ENCODE data around the gene GFOD1.
"Not testable (repeated sequence)": the region's sequence is repeated elsewhere in the genome, so short reads cannot be mapped to it uniquely, and the experiment has no call there.

Gene GFOD1

DNA sequence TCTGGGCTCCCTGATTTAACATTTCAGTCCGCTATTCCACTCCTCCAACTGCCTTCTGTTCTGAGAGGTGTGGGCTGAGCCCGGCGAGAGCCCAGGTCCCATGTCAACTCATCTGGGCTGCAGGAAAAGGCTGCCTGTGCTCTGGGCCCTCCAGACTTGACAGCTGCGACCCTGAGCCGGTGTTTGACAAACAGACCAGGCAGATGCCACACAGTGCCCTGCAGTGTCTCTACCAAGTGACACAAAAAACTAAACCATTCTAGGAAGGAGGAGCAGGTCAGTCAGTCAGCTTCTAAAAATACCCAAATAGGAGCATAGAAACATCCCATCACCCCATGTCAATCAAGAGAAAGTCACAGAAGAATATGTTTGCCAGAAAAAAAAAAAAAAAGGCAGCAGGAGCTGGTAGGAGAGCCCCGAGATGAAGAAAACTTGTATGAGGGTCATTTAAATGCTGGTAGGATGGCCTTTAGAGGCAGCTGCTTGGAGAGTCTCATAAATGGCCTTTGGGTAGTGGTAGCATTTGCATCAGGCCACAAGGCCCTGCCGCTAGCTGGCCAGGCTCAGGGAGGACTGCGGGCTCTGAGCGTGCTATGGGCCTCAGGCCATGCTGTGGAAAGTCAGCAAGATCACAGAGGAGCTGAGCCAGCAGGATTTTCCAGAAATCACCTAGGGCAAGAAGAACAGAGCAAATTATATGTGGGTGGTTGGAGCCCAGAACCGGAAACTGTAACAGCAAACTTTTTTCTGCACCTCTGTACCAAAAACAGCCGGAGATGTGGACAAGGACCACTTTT is 36.6 kb upstream of the GFOD1 start:
- no peak for TF ChIP-seq POLR2A (IDR thresholded peaks at IDR 0.05; ENCODE audit: low read depth, low read length)
- DNase-seq (ENCODE audit: insufficient read length, low spot score): no peak
- no peak for FAIRE-seq

DNA sequence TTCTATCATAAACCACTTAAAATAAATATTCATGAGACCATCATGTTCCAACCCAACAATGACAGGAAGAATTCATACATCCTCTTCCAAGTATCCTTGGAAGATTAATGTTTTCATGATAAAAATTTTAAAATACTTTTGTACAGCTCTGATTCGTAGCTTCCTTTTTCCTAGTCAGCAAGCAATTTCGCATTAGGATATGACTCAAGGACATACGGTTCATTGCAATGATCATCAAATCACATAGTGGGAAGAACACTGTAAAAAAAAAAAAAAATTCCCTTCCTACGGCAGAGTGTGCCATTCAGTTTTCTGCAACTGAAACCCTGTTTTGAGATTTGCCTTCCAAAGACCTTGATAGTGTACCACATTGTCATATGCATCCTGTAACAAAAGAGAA is 35.3 kb upstream of the GFOD1 start:
- no peak for TF ChIP-seq POLR2A (IDR thresholded peaks at IDR 0.05; ENCODE audit: low read depth, low read length)
- FAIRE-seq: no peak
- no peak for DNase-seq (ENCODE audit: insufficient read length, low spot score)

DNA sequence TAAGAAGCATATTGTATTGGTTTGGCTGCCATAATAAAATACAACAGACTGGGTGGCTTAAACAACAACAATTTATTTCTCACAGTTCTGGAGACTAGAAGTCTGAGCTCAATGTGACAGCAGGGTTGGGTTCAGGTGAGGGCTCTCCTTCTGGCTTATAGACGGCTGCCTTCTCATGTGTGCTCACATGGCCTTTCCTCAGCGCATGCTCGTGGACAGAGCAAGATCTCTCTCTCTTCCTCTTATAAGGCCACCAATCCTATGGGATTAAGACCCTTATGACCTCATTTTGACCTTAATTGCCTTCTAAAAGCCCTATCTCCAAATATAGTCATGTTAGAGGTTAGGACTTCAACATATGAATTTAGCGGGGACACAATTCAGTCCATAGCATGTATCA is 32.4 kb upstream of the GFOD1 start:
- DNase-seq (ENCODE audit: insufficient read length, low spot score): no peak
- FAIRE-seq: no peak
- no peak for TF ChIP-seq POLR2A (IDR thresholded peaks at IDR 0.05; ENCODE audit: low read depth, low read length)

DNA sequence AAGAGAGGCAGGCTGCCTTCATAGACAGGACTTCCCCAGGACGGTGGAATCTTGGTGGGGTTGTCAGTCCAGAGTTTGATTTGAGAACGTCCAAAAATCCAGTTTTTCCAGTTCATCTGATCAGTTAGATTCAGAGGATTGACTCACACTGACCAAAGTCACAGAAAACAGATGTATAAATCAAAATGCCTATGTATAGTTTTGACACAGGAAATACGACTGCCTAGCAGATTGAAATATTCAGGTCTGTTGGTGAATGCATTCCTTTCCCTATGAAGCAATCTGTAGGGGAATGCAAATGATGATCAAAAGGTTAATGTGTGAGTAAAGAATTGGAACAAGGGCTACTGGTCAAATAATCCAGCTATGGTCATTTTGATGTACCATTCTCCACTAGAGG is 29.7 kb upstream of the GFOD1 start:
- FAIRE-seq (no peak), DNase-seq (ENCODE audit: insufficient read length, low spot score) (peak; percentile 52)
- TF ChIP-seq POLR2A (IDR thresholded peaks at IDR 0.05; ENCODE audit: low read depth, low read length): no peak

DNA sequence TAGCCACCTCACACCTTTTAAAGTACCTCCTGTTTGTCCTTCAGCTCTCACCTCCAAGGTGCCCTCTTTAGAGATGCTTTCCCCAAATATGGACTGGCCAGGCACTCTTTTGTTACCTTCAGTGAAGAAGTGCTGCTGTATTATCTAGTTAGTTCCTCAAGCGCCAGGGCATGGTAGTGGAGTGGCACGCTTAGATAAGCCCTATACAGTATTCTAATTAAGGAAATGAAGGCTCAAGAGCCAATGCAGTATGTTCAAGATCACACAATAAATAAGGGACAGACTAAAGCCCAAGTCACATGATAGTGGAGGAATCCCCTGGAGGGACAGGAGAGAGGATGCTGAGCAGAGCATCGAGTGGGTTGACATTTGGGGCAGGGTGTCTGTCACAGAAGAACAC is 28.5 kb upstream of the GFOD1 start:
- DNase-seq (ENCODE audit: insufficient read length, low spot score) (no peak), FAIRE-seq (no peak)
- no peak for TF ChIP-seq POLR2A (IDR thresholded peaks at IDR 0.05; ENCODE audit: low read depth, low read length)

DNA sequence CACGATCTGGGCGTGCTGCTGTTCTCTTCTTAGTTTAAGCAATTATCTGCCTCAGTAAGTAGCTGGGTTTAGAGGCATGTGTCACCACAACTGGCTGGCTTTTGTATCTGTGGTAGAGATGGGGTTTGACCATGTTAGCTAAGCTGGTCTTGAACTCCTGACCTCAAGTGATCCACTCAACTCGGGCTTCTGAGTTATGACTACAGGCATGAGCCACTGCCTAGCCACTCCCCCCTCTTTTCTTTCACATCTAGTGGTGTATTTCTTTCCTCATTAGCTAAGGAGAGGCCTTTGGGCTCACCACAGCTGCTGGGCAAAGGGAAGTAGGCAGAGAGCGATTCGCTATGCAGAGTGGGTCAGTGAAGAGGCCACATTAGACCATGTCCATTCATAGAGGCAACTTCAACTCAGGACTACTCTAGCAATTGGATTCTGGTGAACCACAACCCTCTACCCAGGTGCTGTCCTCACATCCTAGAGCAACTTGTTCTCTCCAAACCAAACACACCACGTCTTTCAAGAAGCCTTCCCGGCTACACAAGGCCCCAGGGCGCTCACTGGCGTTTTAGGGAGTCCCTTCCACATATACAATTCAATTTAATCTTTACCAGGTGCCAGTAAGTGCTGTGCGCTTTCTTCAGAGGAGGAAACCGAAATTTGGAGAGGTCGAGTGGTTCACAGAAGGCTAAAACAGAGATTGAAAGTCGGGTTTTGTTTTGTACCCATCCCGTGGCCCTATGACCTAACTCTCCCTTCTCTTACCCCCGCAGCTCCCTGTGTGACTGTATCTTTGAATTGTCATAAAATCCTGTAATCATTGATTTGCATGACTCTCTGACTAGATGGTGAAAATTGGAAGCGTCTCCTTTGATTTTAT is 26.5 kb upstream of the GFOD1 start:
- no peak for TF ChIP-seq POLR2A (IDR thresholded peaks at IDR 0.05; ENCODE audit: low read depth, low read length)
- FAIRE-seq: no peak
- DNase-seq (ENCODE audit: insufficient read length, low spot score): no peak

DNA sequence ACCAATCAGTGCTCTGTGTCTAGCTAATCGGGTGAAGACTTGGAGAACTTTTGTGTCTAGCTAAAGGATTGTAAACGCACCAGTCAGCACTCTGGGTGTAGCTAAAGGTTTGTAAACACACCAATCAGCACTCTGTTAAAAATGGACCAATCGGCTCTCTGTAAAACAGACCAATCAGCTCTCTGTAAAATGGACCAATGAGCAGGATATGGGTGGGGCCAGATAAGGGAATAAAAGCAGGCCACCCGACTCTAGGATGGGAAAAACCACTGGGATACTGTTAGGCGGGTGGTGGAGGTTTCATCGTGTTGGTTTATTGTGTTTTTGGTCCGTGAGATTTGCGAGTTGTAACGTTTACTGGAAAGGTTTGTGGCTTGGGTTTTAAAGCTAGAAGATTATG is 25.5 kb upstream of the GFOD1 start:
- DNase-seq (ENCODE audit: insufficient read length, low spot score) (no peak), FAIRE-seq (no peak)
- TF ChIP-seq POLR2A (IDR thresholded peaks at IDR 0.05; ENCODE audit: low read depth, low read length): no peak

DNA sequence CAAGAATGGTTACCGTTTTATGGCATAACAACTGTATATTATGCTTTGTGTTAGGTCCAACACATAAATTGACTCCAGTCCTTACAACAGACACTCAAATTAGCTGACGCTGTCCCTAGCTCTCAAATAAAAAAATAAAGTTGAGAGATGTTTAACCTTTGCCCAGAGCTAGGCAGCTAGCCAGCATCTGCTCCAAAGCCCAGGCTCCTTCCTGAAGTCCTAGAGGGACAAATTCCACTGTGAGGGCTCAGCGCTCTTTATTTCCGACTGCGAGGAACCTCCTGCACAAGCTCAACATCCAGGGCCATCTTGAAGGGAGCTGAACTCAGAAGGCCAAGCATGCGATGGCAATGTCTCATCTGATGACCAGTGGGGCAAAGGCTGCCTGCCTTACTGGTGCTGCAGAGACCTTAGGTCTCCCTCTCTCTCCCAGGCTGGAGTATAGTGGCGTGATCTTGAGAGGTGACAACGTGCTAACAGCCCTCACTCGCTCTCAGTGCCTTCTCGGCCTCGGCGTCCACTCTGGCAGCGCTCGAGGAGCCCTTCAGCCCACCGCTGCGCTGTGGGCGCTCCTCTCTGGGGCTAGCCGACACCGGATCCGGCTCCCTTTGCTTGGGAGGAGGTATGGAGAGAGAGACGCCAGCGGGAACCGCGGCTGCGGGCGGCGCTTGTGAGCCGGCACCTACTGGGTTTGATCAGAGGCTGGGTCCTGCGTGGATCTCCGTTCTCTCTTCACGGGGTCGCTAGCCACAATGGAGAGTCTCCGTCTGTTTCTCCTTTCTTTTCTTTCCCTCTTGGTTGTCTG is 24.7 kb upstream of the GFOD1 start:
- FAIRE-seq (no peak), DNase-seq (ENCODE audit: insufficient read length, low spot score) (no peak)
- TF ChIP-seq POLR2A (IDR thresholded peaks at IDR 0.05; ENCODE audit: low read depth, low read length): no peak

DNA sequence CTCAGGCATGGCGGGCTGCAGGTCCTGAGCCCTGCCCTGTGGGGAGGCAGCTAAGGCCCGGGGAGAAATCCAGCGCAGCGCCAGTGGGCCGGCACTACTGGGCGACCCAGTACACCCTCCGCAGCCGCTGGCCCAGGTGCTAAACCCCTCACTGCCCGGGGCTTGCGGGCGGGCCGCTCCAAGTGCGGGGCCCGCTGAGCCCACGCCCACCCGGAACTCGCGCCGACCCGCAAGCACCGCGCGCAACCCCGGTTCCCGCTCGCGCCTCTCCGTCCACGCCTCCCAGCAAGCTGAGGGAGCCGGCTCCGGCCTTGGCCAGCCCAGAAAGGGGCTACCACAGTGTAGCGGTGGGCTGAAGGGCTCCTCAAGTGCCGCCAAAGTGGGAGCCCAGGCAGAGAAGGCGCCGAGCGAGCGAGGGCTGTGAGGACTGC is 23.8 kb upstream of the GFOD1 start:
- DNase-seq (ENCODE audit: insufficient read length, low spot score); FAIRE-seq: not testable (repeated sequence)

DNA sequence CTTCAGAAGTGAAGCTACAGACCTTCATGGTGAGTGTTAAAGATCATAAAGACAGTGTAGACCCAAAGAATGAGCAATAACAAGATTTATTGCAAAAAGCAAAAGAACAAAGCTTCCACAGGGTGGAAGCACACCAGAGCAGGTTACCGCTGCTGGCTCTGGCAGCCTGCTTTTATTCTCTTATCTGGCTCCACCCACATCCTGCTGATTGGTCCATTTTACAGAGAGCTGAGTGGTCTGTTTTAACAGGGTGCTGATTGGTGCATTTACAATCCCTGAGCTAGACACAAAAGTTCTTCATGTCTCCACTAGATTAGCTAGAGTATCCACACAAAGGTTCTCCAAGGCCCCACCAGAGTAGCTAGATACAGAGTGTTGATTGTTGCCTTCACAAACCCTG is 23.0 kb upstream of the GFOD1 start:
- DNase-seq (ENCODE audit: insufficient read length, low spot score); FAIRE-seq: not testable (repeated sequence)

DNA sequence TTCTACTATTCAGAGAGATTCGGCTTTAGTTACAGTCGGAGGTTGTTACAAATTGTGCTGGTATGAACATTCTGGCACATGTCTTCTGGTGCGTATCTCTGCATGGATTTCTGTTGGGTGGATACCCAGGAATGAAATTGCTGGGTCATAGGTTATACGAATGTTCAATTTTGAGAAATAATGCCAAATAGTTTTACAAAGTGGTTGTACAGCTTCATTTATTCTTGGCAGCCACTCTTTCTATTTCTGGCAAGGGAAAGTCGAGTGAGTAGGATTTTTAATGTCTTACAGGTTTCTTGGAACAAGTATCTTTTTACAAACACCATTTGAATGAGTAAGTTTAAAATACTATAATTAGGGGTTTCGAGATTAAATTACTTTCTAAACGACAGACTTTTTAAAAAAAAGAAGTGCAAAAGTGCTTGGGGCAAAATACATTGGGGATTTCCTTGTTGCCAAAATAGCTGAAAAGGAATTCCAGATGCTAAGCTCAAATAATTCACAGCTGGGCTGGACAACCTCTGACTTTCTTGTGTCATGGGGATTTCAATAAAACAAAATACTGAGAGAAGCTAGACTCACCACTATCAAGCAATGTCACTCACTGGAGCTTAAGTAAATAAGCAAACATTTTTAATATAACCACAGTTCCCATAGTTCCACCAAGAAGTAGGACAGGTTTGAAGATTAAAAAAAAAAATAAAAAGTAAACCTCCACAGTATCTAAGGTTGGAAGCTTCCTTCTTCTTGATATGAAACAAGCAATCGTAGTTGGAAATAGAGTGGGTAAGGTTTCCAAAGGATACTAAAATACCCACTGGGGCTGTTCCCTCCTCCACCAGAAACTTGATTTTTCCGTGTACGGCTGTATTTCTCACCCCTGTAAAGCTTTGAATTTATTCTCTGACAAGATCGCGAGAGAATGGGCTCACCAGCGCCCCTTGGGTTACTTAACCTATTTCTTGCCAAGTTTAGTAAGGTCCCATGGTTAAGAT is 21.6 kb upstream of the GFOD1 start:
- TF ChIP-seq POLR2A (IDR thresholded peaks at IDR 0.05; ENCODE audit: low read depth, low read length): no peak
- no peak for FAIRE-seq
- no peak for DNase-seq (ENCODE audit: insufficient read length, low spot score)

DNA sequence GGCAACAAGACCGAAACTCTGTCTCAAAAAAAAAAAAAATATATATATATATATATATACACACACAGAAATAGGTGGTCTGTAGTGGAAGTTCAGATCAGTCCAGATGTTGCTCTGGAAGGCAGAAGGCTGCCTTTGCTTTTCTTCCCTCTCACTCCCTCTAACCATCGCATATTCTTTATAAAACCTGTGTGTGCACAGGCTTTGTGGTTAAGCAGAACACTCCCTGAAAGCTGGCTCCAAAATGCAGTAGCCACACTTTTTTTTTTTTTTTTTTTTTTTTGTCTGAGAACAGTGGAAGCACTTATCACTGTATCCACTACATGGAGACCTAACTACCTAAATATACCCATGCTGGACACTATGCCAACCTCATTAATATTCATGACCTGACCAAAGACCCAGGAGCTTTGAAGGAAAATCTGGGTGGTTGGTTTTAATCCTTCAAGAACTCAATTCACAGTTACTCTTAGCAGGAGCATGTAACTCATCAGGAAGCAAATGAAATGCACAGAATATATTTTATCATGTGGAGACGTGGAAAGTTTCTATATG is 20.0 kb upstream of the GFOD1 start:
- TF ChIP-seq POLR2A (IDR thresholded peaks at IDR 0.05; ENCODE audit: low read depth, low read length): no peak
- DNase-seq (ENCODE audit: insufficient read length, low spot score) (no peak), FAIRE-seq (no peak)

DNA sequence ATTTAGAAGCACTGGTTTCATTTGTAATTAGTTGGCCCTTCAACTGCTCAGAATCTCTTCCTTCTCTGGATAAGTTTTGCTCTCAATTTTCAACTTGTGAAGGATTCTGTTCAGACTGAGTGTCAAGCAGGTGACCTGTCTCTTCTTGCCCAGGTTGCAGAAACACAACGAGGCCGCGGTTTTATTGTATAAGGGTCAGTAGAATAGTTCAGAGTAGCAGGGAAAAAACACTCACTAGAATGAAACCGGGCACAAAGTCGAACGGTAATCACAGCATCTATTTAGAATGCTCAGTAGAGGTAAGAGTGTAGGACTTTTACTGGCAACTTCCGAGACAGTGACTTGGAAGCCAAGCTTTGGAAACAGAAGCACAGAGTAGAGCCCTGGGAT is 17.9 kb upstream of the GFOD1 start:
- no peak for FAIRE-seq
- no peak for DNase-seq (ENCODE audit: insufficient read length, low spot score)
- TF ChIP-seq POLR2A (IDR thresholded peaks at IDR 0.05; ENCODE audit: low read depth, low read length): no peak

Data from H54 (cell line).